HEK293T (cell line): Measurements from ENCODE around the gene NUFIP2.

Experiments used
- CTCF ChIA-PET: fragments of 350-600 bp; formaldehyde crosslinking; extraction: SDS; loops from one replicate; lab custom pipeline; 2021; ENCODE audit warnings: antibody characterized with exemption, inconsistent platforms; lab: Yijun Ruan, JAX
- POLR2A ChIA-PET: fragments of 350-600 bp; formaldehyde crosslinking; extraction: SDS; loops from one replicate; lab custom pipeline; 2020; ENCODE audit warnings: antibody characterized with exemption, inconsistent platforms; lab: Yijun Ruan, JAX
- DNase-seq: peaks from one replicate; pipeline ENCODE4 v3.0.0; 2012; ENCODE audit warnings: mixed read lengths; ENCODE audit errors: extremely low spot score
- ARNT ChIP-seq: fragments of 450-650 bp; IDR thresholded peaks from 2 replicates; pipeline ENCODE4 v1.6.1; 2017; ENCODE audit warnings: mild to moderate bottlenecking
- BHLHE40 ChIP-seq: fragments of 450-650 bp; IDR thresholded peaks from 2 replicates; pipeline ENCODE4 v1.6.1; 2016; ENCODE audit warnings: mild to moderate bottlenecking, moderate library complexity, borderline replicate concordance
- CTBP1 ChIP-seq: fragments of 450-650 bp; IDR thresholded peaks from 2 replicates; pipeline ENCODE4 v1.6.1; 2016; ENCODE audit warnings: borderline replicate concordance
- ELF4 ChIP-seq: fragments of 450-650 bp; IDR thresholded peaks from 2 replicates; pipeline ENCODE4 v1.6.1; 2017; ENCODE audit warnings: antibody characterized with exemption
- FOXA1 ChIP-seq: fragments of 450-650 bp; IDR thresholded peaks from 2 replicates; pipeline ENCODE4 v1.6.1; 2016; ENCODE audit warnings: mild to moderate bottlenecking
- FOXK2 ChIP-seq: fragments of 450-650 bp; IDR thresholded peaks from 2 replicates; pipeline ENCODE4 v1.6.1; 2016; ENCODE audit warnings: mild to moderate bottlenecking
- FOXM1 ChIP-seq: fragments of 450-650 bp; IDR thresholded peaks from 2 replicates; pipeline ENCODE4 v1.6.1; 2017; ENCODE audit warnings: mild to moderate bottlenecking, borderline replicate concordance
- HDGF ChIP-seq: fragments of 450-650 bp; IDR thresholded peaks from 2 replicates; pipeline ENCODE4 v1.6.1; 2017; ENCODE audit warnings: antibody characterized with exemption, borderline replicate concordance
- L3MBTL2 ChIP-seq: fragments of 450-650 bp; conservative IDR thresholded peaks from 2 replicates; pipeline ENCODE4 v1.6.1; 2016; ENCODE audit warnings: mild to moderate bottlenecking
- LEF1 ChIP-seq: fragments of 450-650 bp; IDR thresholded peaks from 2 replicates; pipeline ENCODE4 v1.6.1; 2017; ENCODE audit warnings: mild to moderate bottlenecking, borderline replicate concordance
- NFRKB ChIP-seq: fragments of 450-650 bp; IDR thresholded peaks from 2 replicates; pipeline ENCODE4 v1.6.1; 2016; ENCODE audit warnings: mild to moderate bottlenecking, moderate library complexity
- PKNOX1 ChIP-seq: fragments of 450-650 bp; IDR thresholded peaks from 2 replicates; pipeline ENCODE4 v1.6.1; 2016
- SP1 ChIP-seq: fragments of 450-650 bp; IDR thresholded peaks from 2 replicates; pipeline ENCODE4 v1.6.1; 2017
- SUZ12 ChIP-seq: fragments of 450-650 bp; IDR thresholded peaks from 2 replicates; pipeline ENCODE4 v1.6.1; 2016; ENCODE audit warnings: mild to moderate bottlenecking
- TARDBP ChIP-seq: fragments of 450-650 bp; IDR thresholded peaks from 2 replicates; pipeline ENCODE4 v1.6.1; 2016
- ZNF384 ChIP-seq: fragments of 450-650 bp; IDR thresholded peaks from 2 replicates; pipeline ENCODE4 v1.6.1; 2016

NUFIP2 gene

GRCh38 chr17:29246628-29247027, 47.3 kb downstream of the NUFIP2 start, which contains the start of gene CRYBA1:
Gene CRYBA1 (plus strand): TSS chr17:29246859. CDS start chr17:29246864, 5 bp downstream.
- ChIA-PET CTCF (no interaction called here), POLR2A (no interaction called here)
- no peak for TF ChIP-seq ELF4
- DNase-seq, result no peak

DNA sequence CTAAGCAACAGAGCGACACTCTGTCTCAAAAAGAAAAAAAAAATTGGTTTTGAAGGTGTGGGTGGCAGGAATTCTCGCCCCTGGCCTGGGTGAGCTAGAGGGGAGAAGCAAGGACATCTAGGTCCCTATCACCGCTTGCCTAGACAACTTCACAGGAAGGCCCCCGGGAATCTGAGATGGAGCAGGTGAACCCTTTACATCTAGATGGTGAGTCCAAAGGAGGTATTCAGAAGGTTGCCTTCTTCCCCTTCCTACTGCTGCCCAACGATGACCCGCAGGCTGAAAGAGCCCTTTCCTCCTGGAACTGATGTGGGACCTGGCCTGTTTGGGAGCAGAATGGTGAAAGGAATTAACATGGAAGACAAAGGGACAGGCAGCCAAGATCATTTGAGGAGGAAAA, 48.5 kb downstream of the NUFIP2 start:
- POLR2A ChIA-PET, result no interaction called here
- CTCF ChIA-PET, result interaction anchor here (0.6 kb wide), 1 partner anchor 12 kb away, joined by 3 read pairs; no protein-coding TSS in a partner anchor
- no peak for DNase-seq
- no peak for TF ChIP-seq ARNT
- no peak for TF ChIP-seq BHLHE40
- no peak for TF ChIP-seq CTBP1
- TF ChIP-seq FOXM1, result no peak
- TF ChIP-seq ZNF384, result no peak
- no peak for TF ChIP-seq FOXA1
- no peak for TF ChIP-seq HDGF
- TF ChIP-seq NFRKB, result no peak
- no peak for TF ChIP-seq SP1
- no peak for TF ChIP-seq TARDBP
- TF ChIP-seq L3MBTL2, result no peak
- no peak for TF ChIP-seq PKNOX1
- TF ChIP-seq ELF4, result no peak
- no peak for TF ChIP-seq FOXK2

GRCh38 chr17:29243792-29244191, 50.2 kb downstream of the NUFIP2 start:
- TF ChIP-seq SP1, result no peak
- no peak for TF ChIP-seq LEF1
- no peak for TF ChIP-seq CTBP1
- TF ChIP-seq L3MBTL2, result no peak
- no peak for TF ChIP-seq TARDBP
- TF ChIP-seq SUZ12, result no peak
- TF ChIP-seq HDGF, result no peak
- no peak for TF ChIP-seq FOXA1
- no peak for TF ChIP-seq PKNOX1
- no peak for TF ChIP-seq ARNT
- no peak for TF ChIP-seq NFRKB
- TF ChIP-seq FOXM1, result no peak
- TF ChIP-seq ELF4, result no peak
- no peak for TF ChIP-seq BHLHE40
- no peak for TF ChIP-seq FOXK2
- ChIA-PET CTCF (interaction anchor here (1.4 kb wide), 1 partner anchor 96 kb away, joined by 4 read pairs; no protein-coding TSS in a partner anchor), POLR2A (interaction anchor here (1.2 kb wide), 1 partner anchor 95 kb away, joined by 4 read pairs; no protein-coding TSS in a partner anchor)
- DNase-seq, result peak; percentile 22

GRCh38 chr17:29242790-29243189, 51.2 kb downstream of the NUFIP2 start:
- TF ChIP-seq SUZ12 (no peak), L3MBTL2 (no peak), FOXA1 (no peak), TARDBP (no peak), FOXM1 (no peak), ZNF384 (no peak), LEF1 (no peak), BHLHE40 (no peak), ARNT (no peak), SP1 (no peak)
- no peak for DNase-seq
- ChIA-PET CTCF (interaction anchor here (1.0 to 1.3 kb wide), 2 partner anchors 24 to 97 kb away, joined by 3 read pairs; no protein-coding TSS in a partner anchor), POLR2A (interaction anchor here (1.2 kb wide), 2 partner anchors 51 to 94 kb away, joined by 4 to 5 read pairs; partner anchors contain the start of gene NUFIP2)

DNA sequence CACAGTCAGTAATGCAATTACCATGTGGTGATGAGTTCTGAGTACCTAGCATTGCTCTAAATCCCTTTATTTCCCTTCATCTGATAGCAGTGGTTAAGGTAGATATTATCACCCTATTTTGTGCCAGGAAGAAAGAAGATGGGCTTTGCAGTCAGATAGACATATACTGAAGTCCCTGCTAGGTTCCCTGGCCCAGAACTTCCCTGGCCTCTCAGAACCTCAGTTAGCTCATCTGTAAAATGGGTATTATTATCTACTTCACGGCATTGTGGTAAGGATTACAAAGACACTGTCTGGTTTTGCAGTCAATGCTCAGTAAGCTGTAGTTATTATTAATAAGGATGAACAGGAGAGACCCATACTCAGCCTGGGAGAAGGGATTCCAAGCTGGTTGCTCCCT, 51.9 kb downstream of the NUFIP2 start:
- ChIA-PET POLR2A (interaction anchor here (1.2 kb wide), 1 partner anchor 52 kb away, joined by 5 read pairs; the partner anchor contains the start of gene NUFIP2), CTCF (interaction anchor here (1.0 to 1.3 kb wide), 2 partner anchors 23 to 97 kb away, joined by 3 read pairs; no protein-coding TSS in a partner anchor)
- DNase-seq, result no peak
- no peak for TF ChIP-seq FOXA1
- no peak for TF ChIP-seq ZNF384
- no peak for TF ChIP-seq BHLHE40
- TF ChIP-seq TARDBP, result no peak
- no peak for TF ChIP-seq ARNT
- no peak for TF ChIP-seq HDGF
- no peak for TF ChIP-seq SP1
- no peak for TF ChIP-seq ELF4
- TF ChIP-seq FOXM1, result no peak
- TF ChIP-seq SUZ12, result no peak
- no peak for TF ChIP-seq NFRKB
- no peak for TF ChIP-seq L3MBTL2
- TF ChIP-seq LEF1, result no peak
- no peak for TF ChIP-seq CTBP1
- no peak for TF ChIP-seq FOXK2
- no peak for TF ChIP-seq PKNOX1
